ENCODE results near the gene MAL. TPM values are rescaled to one million over a fixed set of nuclear protein-coding genes. Genes with fewer than 3 reads are reported as not detected.

MAL gene
- total RNA-seq, 3 donors from 2014 or later (not counting 1 experiment from before 2014, with no cell fraction given), result 0.54 to 3.3 (median 1.8) TPM

DNA sequence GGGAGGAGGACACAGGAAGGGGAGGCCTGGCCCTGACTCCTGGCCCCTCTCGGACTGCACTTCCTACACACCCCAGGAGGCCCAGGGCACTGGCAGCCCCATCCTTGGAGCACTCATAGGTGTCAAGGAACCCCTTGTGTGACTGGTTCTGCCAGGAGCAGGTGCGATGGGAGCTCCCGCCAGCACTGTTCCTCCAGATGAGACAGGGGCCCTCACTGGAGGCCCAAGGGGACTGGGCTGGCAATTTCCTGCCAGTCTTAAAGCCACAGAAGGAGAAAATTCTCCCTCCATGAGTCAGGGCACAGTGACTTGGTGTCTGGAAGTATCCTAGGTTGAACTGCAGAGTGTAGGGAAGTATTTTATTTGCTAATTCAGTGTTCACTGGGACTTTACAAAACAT, 42.8 kb upstream of the MAL start:
- Histone ChIP-seq H3K27ac (ENCODE audit: low read length) (no peak overlapping the region), H3K4me3 (ENCODE audit: low read length) (no peak overlapping the region), H3K27me3 (ENCODE audit: control insufficient read depth, insufficient read depth, low read length) (no peaks in the 10 kb centered on the region), H3K36me3 (ENCODE audit: control insufficient read depth, insufficient read depth, low read length) (no peaks in the 10 kb centered on the region), H3K4me1 (ENCODE audit: control insufficient read depth, insufficient read depth, low read length) (no peaks in the 10 kb centered on the region), H3K9me3 (ENCODE audit: control insufficient read depth, insufficient read depth, low read length) (no peaks in the 10 kb centered on the region)
- DNase-seq, result no peak
- no peak for ATAC-seq
- Mint-ChIP-seq H3K9me3 (no peaks in the 10 kb centered on the region), H3K4me1 (no peaks in the 10 kb centered on the region), H3K27me3 (ENCODE audit: low read depth in 2 of 2) (peaks cover 4 to 5% of the 10 kb centered on the region in 2 donors), H3K36me3 (no peaks in the 10 kb centered on the region), H3K4me3 (no peak overlapping the region), H3K27ac (no peak overlapping the region)
- intact Hi-C loops (cut with micrococcal nuclease), result no loop called here
- 30% methylated on average over 3 of the region's 3 CpGs for WGBS (ENCODE audit: insufficient coverage)
- TF ChIP-seq, protein P1, sequence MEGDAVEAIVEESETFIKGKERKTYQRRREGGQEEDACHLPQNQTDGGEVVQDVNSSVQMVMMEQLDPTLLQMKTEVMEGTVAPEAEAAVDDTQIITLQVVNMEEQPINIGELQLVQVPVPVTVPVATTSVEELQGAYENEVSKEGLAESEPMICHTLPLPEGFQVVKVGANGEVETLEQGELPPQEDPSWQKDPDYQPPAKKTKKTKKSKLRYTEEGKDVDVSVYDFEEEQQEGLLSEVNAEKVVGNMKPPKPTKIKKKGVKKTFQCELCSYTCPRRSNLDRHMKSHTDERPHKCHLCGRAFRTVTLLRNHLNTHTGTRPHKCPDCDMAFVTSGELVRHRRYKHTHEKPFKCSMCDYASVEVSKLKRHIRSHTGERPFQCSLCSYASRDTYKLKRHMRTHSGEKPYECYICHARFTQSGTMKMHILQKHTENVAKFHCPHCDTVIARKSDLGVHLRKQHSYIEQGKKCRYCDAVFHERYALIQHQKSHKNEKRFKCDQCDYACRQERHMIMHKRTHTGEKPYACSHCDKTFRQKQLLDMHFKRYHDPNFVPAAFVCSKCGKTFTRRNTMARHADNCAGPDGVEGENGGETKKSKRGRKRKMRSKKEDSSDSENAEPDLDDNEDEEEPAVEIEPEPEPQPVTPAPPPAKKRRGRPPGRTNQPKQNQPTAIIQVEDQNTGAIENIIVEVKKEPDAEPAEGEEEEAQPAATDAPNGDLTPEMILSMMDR (IDR thresholded peaks at IDR 0.05), result no peak

DNA sequence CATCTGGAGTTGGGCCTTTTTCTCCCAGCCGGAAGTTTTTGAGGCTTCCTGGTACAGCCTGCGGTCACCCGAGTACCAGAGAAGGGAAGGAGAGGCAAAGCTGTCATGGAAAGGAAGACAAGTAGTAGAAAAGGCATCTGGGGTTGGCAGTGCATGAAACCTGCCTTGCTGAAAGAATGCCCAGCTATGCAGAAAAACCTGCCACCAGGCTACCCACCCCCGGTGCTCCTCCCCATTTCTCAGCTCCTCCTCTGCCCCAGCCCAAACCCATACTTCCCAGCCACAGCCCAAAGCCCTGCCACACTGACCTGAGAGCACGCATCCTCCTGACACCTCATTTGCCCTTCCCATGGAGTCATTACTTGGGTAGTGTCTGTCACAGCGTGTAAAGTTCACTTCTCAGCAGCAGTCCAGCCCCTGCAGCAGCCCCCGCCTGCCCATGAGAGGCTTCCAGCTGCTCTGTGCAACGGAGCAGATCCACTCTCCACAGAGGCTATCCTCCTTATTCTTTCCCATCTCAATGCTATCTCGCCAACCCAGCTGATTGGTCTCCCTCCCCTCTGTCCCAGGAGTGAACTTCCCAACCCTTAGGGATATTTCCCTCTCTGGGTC, 40.4 kb upstream of the MAL start:
- H3K4me1 Mint-ChIP-seq, result no peaks in the 10 kb centered on the region
- Histone ChIP-seq H3K9me3 (ENCODE audit: control insufficient read depth, insufficient read depth, low read length) (no peaks in the 10 kb centered on the region), H3K36me3 (ENCODE audit: control insufficient read depth, insufficient read depth, low read length) (no peaks in the 10 kb centered on the region), H3K4me1 (ENCODE audit: control insufficient read depth, insufficient read depth, low read length) (no peaks in the 10 kb centered on the region), H3K27me3 (ENCODE audit: control insufficient read depth, insufficient read depth, low read length) (no peaks in the 10 kb centered on the region), H3K4me3 (ENCODE audit: low read length) (no peak overlapping the region), H3K27ac (ENCODE audit: low read length) (no peak overlapping the region)
- ATAC-seq (no peak), DNase-seq (no peak)
- TF ChIP-seq, protein P1 (IDR thresholded peaks at IDR 0.05), result no peak
- H3K9me3 Mint-ChIP-seq, result no peaks in the 10 kb centered on the region
- H3K27ac Mint-ChIP-seq, result no peak overlapping the region
- H3K27me3 Mint-ChIP-seq (ENCODE audit: low read depth in 2 of 2), result no peaks in the 10 kb centered on the region
- 65% methylated on average over 9 of the region's 9 CpGs for WGBS (ENCODE audit: insufficient coverage)
- H3K4me3 Mint-ChIP-seq, result no peak overlapping the region
- H3K36me3 Mint-ChIP-seq, result no peaks in the 10 kb centered on the region
- intact Hi-C loops (cut with micrococcal nuclease), result no loop called here

DNA sequence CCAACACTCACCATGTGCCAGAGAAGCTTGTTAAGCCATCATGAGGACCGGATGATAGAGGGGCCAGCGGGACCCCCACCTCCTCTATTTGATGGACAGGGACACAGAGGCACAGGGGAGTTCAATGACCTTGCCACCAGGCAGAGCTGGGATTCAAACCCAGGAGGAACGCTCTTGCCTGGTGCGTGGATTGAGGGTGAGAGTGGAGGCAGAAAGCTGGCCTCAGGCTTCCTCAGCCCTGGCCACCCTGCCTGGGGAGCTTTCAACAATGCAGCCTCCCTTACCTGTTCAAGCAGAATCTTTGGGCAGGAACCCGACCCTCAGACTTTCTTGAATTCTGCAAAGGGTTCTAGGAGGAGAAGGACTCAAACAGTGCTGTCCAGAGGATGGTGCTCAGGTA, 39.9 kb upstream of the MAL start:
- Histone ChIP-seq H3K4me1 (ENCODE audit: control insufficient read depth, insufficient read depth, low read length) (no peaks in the 10 kb centered on the region), H3K27ac (ENCODE audit: low read length) (no peak overlapping the region), H3K4me3 (ENCODE audit: low read length) (no peak overlapping the region), H3K9me3 (ENCODE audit: control insufficient read depth, insufficient read depth, low read length) (no peaks in the 10 kb centered on the region), H3K27me3 (ENCODE audit: control insufficient read depth, insufficient read depth, low read length) (no peaks in the 10 kb centered on the region), H3K36me3 (ENCODE audit: control insufficient read depth, insufficient read depth, low read length) (no peaks in the 10 kb centered on the region)
- Mint-ChIP-seq H3K27ac (no peak overlapping the region), H3K9me3 (no peaks in the 10 kb centered on the region), H3K27me3 (ENCODE audit: low read depth in 2 of 2) (no peaks in the 10 kb centered on the region), H3K4me1 (no peaks in the 10 kb centered on the region), H3K36me3 (no peaks in the 10 kb centered on the region), H3K4me3 (no peak overlapping the region)
- ATAC-seq (no peak), DNase-seq (no peak)
- intact Hi-C loops (cut with micrococcal nuclease), result no loop called here
- WGBS (ENCODE audit: insufficient coverage), result 89% methylated on average over 5 of the region's 5 CpGs
- TF ChIP-seq, protein P1 (IDR thresholded peaks at IDR 0.05), result no peak

DNA sequence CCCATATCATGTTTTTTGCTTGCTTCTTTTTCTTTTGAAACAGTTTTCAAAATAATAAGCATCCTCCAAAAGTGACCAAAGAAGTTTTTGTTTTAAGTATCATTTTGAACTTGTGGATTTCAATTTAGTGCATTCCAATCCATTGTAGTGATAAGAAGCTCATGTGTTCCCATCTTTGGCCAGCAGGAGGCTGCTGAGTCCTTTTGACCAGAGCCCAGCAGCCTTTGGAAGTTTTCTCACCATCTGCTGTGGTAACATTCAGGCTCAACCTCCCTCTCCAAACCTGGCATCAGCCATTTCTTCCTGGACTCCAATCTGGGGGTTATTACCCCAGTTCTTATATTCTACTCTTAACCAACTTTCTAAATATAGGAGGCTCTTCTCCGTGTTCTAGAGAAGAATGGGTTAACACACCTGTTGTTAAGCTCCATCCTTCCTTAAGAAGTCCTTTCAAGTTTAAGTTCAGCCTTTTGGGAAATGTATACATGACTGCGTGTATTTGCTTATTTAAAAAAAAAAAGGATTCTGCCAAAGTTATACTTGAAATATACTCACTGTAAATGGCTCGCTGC, 39.0 kb upstream of the MAL start:
- Mint-ChIP-seq H3K4me3 (no peak overlapping the region), H3K9me3 (no peaks in the 10 kb centered on the region), H3K4me1 (no peaks in the 10 kb centered on the region), H3K36me3 (no peaks in the 10 kb centered on the region), H3K27ac (no peak overlapping the region), H3K27me3 (ENCODE audit: low read depth in 2 of 2) (no peaks in the 10 kb centered on the region)
- Histone ChIP-seq H3K27me3 (ENCODE audit: control insufficient read depth, insufficient read depth, low read length) (no peaks in the 10 kb centered on the region), H3K9me3 (ENCODE audit: control insufficient read depth, insufficient read depth, low read length) (no peaks in the 10 kb centered on the region), H3K36me3 (ENCODE audit: control insufficient read depth, insufficient read depth, low read length) (no peaks in the 10 kb centered on the region), H3K4me3 (ENCODE audit: low read length) (no peak overlapping the region), H3K4me1 (ENCODE audit: control insufficient read depth, insufficient read depth, low read length) (no peaks in the 10 kb centered on the region), H3K27ac (ENCODE audit: low read length) (no peak overlapping the region)
- 57% methylated on average over 1 of the region's 3 CpGs for WGBS (ENCODE audit: insufficient coverage)
- ATAC-seq (no peak), DNase-seq (peak in 1 of 2 donors; percentile 59)
- TF ChIP-seq, protein P1 (IDR thresholded peaks at IDR 0.05), result no peak
- intact Hi-C loops (cut with micrococcal nuclease), result no loop called here

Measured in natural killer cell (primary cell).